Spleen (tissue), 11 donors: ENCODE data around the gene ABCA9. TPM values are rescaled to one million over a fixed set of nuclear protein-coding genes. Genes with fewer than 3 reads are reported as not detected.

Source experiments
- DNase-seq: peaks from one replicate; pipeline ENCODE4 v3.0.0-alpha.2; 2020
- H3K27ac ChIP-seq, 8 donors: fragments of 200-600 bp; sonication (generic) in 7 of 8; 1 replicate in 4 of 8; 2 replicates in 4 of 8; pipeline versions ENCODE4 v1.5.0 to v1.8.0; 2016 to 2021; ENCODE audit warnings: inconsistent platforms in 4 of 8, mild to moderate bottlenecking in 4 of 8, moderate library complexity in 1 of 8
- H3K27me3 ChIP-seq, 7 donors: fragments of 200-600 bp; sonication (generic) in 6 of 7; replicated peaks in 1 of 7; 1 replicate in 4 of 7; 2 replicates in 3 of 7; pipeline versions ENCODE4 v1.5.0 to v1.8.0; 2016 to 2021; ENCODE audit warnings: inconsistent platforms in 3 of 7, mild to moderate bottlenecking in 1 of 7
- H3K36me3 ChIP-seq, 6 donors: fragments of 200-600 bp; sonication (generic) in 5 of 6; 1 replicate in 4 of 6; 2 replicates in 2 of 6; pipeline versions ENCODE4 v1.5.0 to v1.8.0; 2016 to 2021; ENCODE audit warnings: inconsistent platforms in 2 of 6
- H3K4me1 ChIP-seq, 6 donors: fragments of 200-600 bp; sonication (generic) in 5 of 6; 1 replicate in 3 of 6; 2 replicates in 3 of 6; pipeline versions ENCODE4 v1.5.0 to v1.8.0; 2016 to 2021; ENCODE audit warnings: inconsistent platforms in 3 of 6
- H3K4me3 ChIP-seq, 8 donors: fragments of 200-600 bp; sonication (generic) in 7 of 8; 1 replicate in 4 of 8; 2 replicates in 4 of 8; pipeline versions ENCODE4 v1.5.0 to v1.8.0; 2016 to 2021; ENCODE audit warnings: inconsistent platforms in 4 of 8, mild to moderate bottlenecking in 4 of 8, moderate library complexity in 2 of 8
- H3K9me3 ChIP-seq, 8 donors: fragments of 200-600 bp; sonication (generic) in 7 of 8; 1 replicate in 4 of 8; 2 replicates in 4 of 8; pipeline versions ENCODE4 v1.5.0 to v1.8.0; 2016 to 2021; ENCODE audit warnings: inconsistent platforms in 4 of 8
- CTCF ChIP-seq, 11 experiments: fragments of 200-600 bp in 7 of 11; fragments of 450-650 bp in 4 of 11; sonication (generic) in 4 of 11; IDR thresholded peaks in 8 of 11; conservative IDR thresholded peaks in 3 of 11; 1 replicate in 7 of 11; 2 replicates in 4 of 11; pipeline versions ENCODE4 v1.4.0 to v1.8.0; 2016 to 2021; ENCODE audit warnings: antibody characterized with exemption in 11 of 11, inconsistent platforms in 4 of 11, mild to moderate bottlenecking in 1 of 11
- POLR2A ChIP-seq, 3 donors: fragments of 450-650 bp; IDR thresholded peaks; one replicate each; pipeline ENCODE4 v1.5.1; 2017; ENCODE audit warnings: antibody characterized with exemption in 3 of 3, mild to moderate bottlenecking in 1 of 3
- POLR2AphosphoS5 ChIP-seq, 3 donors: sonication (generic); formaldehyde crosslinking; IDR thresholded peaks; one replicate each; pipeline ENCODE4 v1.5.1; 2017; ENCODE audit warnings: antibody characterized with exemption in 3 of 3
- WGBS, 5 donors: extraction: QIAGEN DNeasy Blood & Tissue Kit in 3 of 5; methylation state at CpG; one replicate each; pipeline versions ENCODE4 v1.1.5 to v1.1.7; 2013 to 2018; 5-methylcytosine and 5-hydroxymethylcytosine counted together
- intact Hi-C: fragments of 100-400 bp; cut with DNase I; formaldehyde crosslinking; loops from one replicate; pipeline ENCODE4 v1.15.0; 2023; ENCODE audit warnings: low total_unique reads
- polyA plus RNA-seq, 3 donors: library from polyadenylated mRNA; stranded (reverse); fragments of 200-250 nt; gene quantifications; one replicate each; pipeline ENCODE4 v1.2.1, GENCODE V29; 2013
- total RNA-seq, 7 donors: library from RNA; depleted of rRNA in 3 of 7; stranded (reverse); fragments of >200 nt in 3 of 7; fragmentation: NEBNext Ultra II Directional in 4 of 7; extraction: Animal tissue kit (Norgen Biotek cat#: 25700) in 4 of 7; gene quantifications; one replicate each; pipeline versions ENCODE4 v1.1.0 to v1.2.1, GENCODE V29; 2016 to 2021
- donor health status: healthy with polysubstance abuse.
- donor health status: DM: no; HTN: no; CAD: no; lungs with moderate emphysema.
- donor health status: DM: no; HTN: no; CAD: no.
- donor health status: Bipolar disorder and iron deficiency.
- donor health status: healthy.
- donor health status: DM: no; HTN: no; CAD: no.
- donor health status: DM: yes; HTN: yes; CAD: no.

Gene ABCA9
- total and polyA plus RNA-seq, 10 donors: 0.30 to 5.7 (median 1.1) TPM

- intact Hi-C loops: no loop called here
- no peaks in the 10 kb centered on the region for H3K9me3 ChIP-seq
- DNase-seq: no peak
- WGBS, 5 donors: 46 to 70% (median 58%) methylated on average over 1 of the region's 1 CpG
- H3K4me3 ChIP-seq: no peak overlapping the region
- H3K4me1 ChIP-seq: peaks cover 0 to 18% (median 2%) of the 10 kb centered on the region in 6 donors
- no peak overlapping the region for H3K27ac ChIP-seq
- H3K27me3 ChIP-seq: no peaks in the 10 kb centered on the region
- no peaks in the 10 kb centered on the region for H3K36me3 ChIP-seq
- TF ChIP-seq POLR2AphosphoS5 (IDR thresholded peaks at IDR 0.05) (no peak), CTCF (IDR thresholded peaks at IDR 0.05 in 8 of 11, conservative IDR thresholded peaks at IDR 0.05 in 3 of 11) (no peak), POLR2A (IDR thresholded peaks at IDR 0.05) (no peak)
Measured at GRCh38 chr17:69064476-69064875, 3.7 kb upstream of the ABCA9 start.

GRCh38 chr17:69064001-69064400 lies 3.3 kb upstream of the ABCA9 start:
- H3K4me3 ChIP-seq: no peak overlapping the region
- H3K36me3 ChIP-seq: no peaks in the 10 kb centered on the region
- H3K27me3 ChIP-seq: no peaks in the 10 kb centered on the region
- intact Hi-C loops: no loop called here
- H3K4me1 ChIP-seq: peaks cover 0 to 18% (median 2%) of the 10 kb centered on the region in 6 donors
- TF ChIP-seq CTCF (IDR thresholded peaks at IDR 0.05 in 8 of 11, conservative IDR thresholded peaks at IDR 0.05 in 3 of 11): no peak
- no peak for TF ChIP-seq POLR2A (IDR thresholded peaks at IDR 0.05)
- no peak for TF ChIP-seq POLR2AphosphoS5 (IDR thresholded peaks at IDR 0.05)
- H3K9me3 ChIP-seq: no peaks in the 10 kb centered on the region
- no peak overlapping the region for H3K27ac ChIP-seq
- WGBS, 5 donors: 58 to 91% (median 66%) methylated on average over 2 of the region's 2 CpGs
- no peak for DNase-seq

GRCh38 chr17:69062860-69063581 lies 2.3 kb upstream of the ABCA9 start:
- H3K36me3 ChIP-seq: no peaks in the 10 kb centered on the region
- TF ChIP-seq CTCF (IDR thresholded peaks at IDR 0.05 in 8 of 11, conservative IDR thresholded peaks at IDR 0.05 in 3 of 11): no peak
- TF ChIP-seq POLR2A (IDR thresholded peaks at IDR 0.05): no peak
- no peak for TF ChIP-seq POLR2AphosphoS5 (IDR thresholded peaks at IDR 0.05)
- H3K4me1 ChIP-seq: peaks cover 0 to 18% (median 2%) of the 10 kb centered on the region in 6 donors
- no peak for DNase-seq
- H3K27me3 ChIP-seq: no peaks in the 10 kb centered on the region
- H3K9me3 ChIP-seq: no peaks in the 10 kb centered on the region
- no peak overlapping the region for H3K4me3 ChIP-seq
- intact Hi-C loops: no loop called here
- H3K27ac ChIP-seq: no peak overlapping the region
- 71 to 96% (median 91%) methylated on average over 4 of the region's 4 CpGs for WGBS, 5 donors

GRCh38 chr17:69061721-69062556 lies 1.2 kb upstream of the ABCA9 start:
- Histone ChIP-seq H3K27ac (no peak overlapping the region), H3K9me3 (peaks cover 0 to 4% (median 0%) of the 10 kb centered on the region in 8 donors), H3K27me3 (no peaks in the 10 kb centered on the region), H3K4me3 (no peak overlapping the region), H3K4me1 (peaks cover 0 to 10% (median 2%) of the 10 kb centered on the region in 6 donors), H3K36me3 (no peaks in the 10 kb centered on the region)
- no peak for TF ChIP-seq POLR2AphosphoS5 (IDR thresholded peaks at IDR 0.05)
- no peak for TF ChIP-seq POLR2A (IDR thresholded peaks at IDR 0.05)
- TF ChIP-seq CTCF (IDR thresholded peaks at IDR 0.05 in 8 of 11, conservative IDR thresholded peaks at IDR 0.05 in 3 of 11): no peak
- intact Hi-C loops: no loop called here
- 88 to 98% (median 95%) methylated on average over 4 of the region's 4 CpGs for WGBS, 5 donors
- no peak for DNase-seq
